Subcutaneous abdominal adipose tissue (tissue), 5 donors: ENCODE results near the gene FDX2.
"Not testable (repeated sequence)": the region's sequence is repeated elsewhere in the genome, so short reads cannot be mapped to it uniquely, and the experiment has no call there.

Experiments
- H3K27ac ChIP-seq: one replicate; pipeline ENCODE4 v1.7.0; 2013; ENCODE audit warnings: low read depth, mild to moderate bottlenecking, inconsistent platforms, low read length, moderate library complexity
- H3K27me3 ChIP-seq, 5 donors: one replicate each; pipeline ENCODE4 v1.7.0; 2013; ENCODE audit warnings: low read length in 5 of 5, inconsistent platforms in 1 of 5; ENCODE audit not compliant: control insufficient read depth in 5 of 5, insufficient read depth in 4 of 5
- H3K36me3 ChIP-seq, 5 donors: one replicate each; pipeline ENCODE4 v1.7.0; 2013; ENCODE audit warnings: low read length in 5 of 5; ENCODE audit not compliant: control insufficient read depth in 5 of 5, insufficient read depth in 5 of 5
- H3K4me1 ChIP-seq, 5 donors: one replicate each; pipeline ENCODE4 v1.7.0; 2013; ENCODE audit warnings: low read length in 5 of 5, mild to moderate bottlenecking in 3 of 5, moderate library complexity in 1 of 5; ENCODE audit not compliant: control insufficient read depth in 5 of 5, insufficient read depth in 5 of 5
- H3K4me3 ChIP-seq, 5 donors: one replicate each; pipeline ENCODE4 v1.7.0; 2013; ENCODE audit warnings: low read length in 5 of 5, low read depth in 1 of 5
- H3K9ac ChIP-seq, 5 donors: one replicate each; pipeline ENCODE4 v1.7.0; 2013; ENCODE audit warnings: low read length in 5 of 5, mild to moderate bottlenecking in 4 of 5, moderate library complexity in 3 of 5
- H3K9me3 ChIP-seq, 5 donors: one replicate each; pipeline ENCODE4 v1.7.0; 2013; ENCODE audit warnings: low read length in 5 of 5; ENCODE audit not compliant: control insufficient read depth in 5 of 5
- donor health status: healthy.
- donor health status: healthy.
- donor health status: healthy.
- donor health status: healthy.
- donor health status: healthy.

Gene FDX2

GRCh38 chr19:10284960-10285278 is 30.9 kb downstream of the FDX2 start:
- Histone ChIP-seq H3K9ac (no peak overlapping the region), H3K27me3 (peaks cover 17 to 33% (median 24%) of the 10 kb centered on the region in 5 donors), H3K4me1 (peaks cover 3 to 47% (median 29%) of the 10 kb centered on the region in 5 donors), H3K27ac (no peak overlapping the region), H3K36me3 (peaks cover 0 to 49% (median 30%) of the 10 kb centered on the region in 5 donors), H3K9me3 (no peaks in the 10 kb centered on the region), H3K4me3 (no peak overlapping the region)

GRCh38 chr19:10284065-10284959 is 31.5 kb downstream of the FDX2 start:
- Histone ChIP-seq H3K4me1 (peaks cover 3 to 41% (median 24%) of the 10 kb centered on the region in 5 donors), H3K9ac (no peak overlapping the region), H3K36me3 (peaks cover 0 to 55% (median 32%) of the 10 kb centered on the region in 5 donors), H3K9me3 (no peaks in the 10 kb centered on the region), H3K27me3 (peaks cover 14 to 28% (median 19%) of the 10 kb centered on the region in 5 donors), H3K4me3 (no peak overlapping the region), H3K27ac (no peak overlapping the region)

- Histone ChIP-seq H3K4me1 (peaks cover 3 to 34% (median 16%) of the 10 kb centered on the region in 5 donors), H3K36me3 (peaks cover 0 to 63% (median 38%) of the 10 kb centered on the region in 5 donors), H3K9ac (no peak overlapping the region), H3K4me3 (no peak overlapping the region), H3K27ac (no peak overlapping the region), H3K9me3 (no peaks in the 10 kb centered on the region), H3K27me3 (peaks cover 8 to 20% (median 11%) of the 10 kb centered on the region in 5 donors)
Measured at GRCh38 chr19:10283301-10284064, 32.3 kb downstream of the FDX2 start.

- H3K4me3 ChIP-seq, H3K9me3 ChIP-seq, H3K9ac ChIP-seq, H3K27me3 ChIP-seq, H3K27ac ChIP-seq: not testable (repeated sequence)
- peaks cover 0 to 76% (median 45%) of the 10 kb centered on the region in 5 donors for H3K36me3 ChIP-seq
- peaks cover 3 to 23% (median 11%) of the 10 kb centered on the region in 5 donors for H3K4me1 ChIP-seq
Measured at GRCh38 chr19:10282043-10282442, 33.8 kb downstream of the FDX2 start.

GRCh38 chr19:10279737-10280442 is 35.9 kb downstream of the FDX2 start:
- peaks cover 0 to 73% (median 40%) of the 10 kb centered on the region in 5 donors for H3K36me3 ChIP-seq

GRCh38 chr19:10278935-10279334 is 36.9 kb downstream of the FDX2 start:
- H3K9ac ChIP-seq = no peak overlapping the region
- H3K9me3 ChIP-seq = no peaks in the 10 kb centered on the region
- H3K36me3 ChIP-seq = peaks cover 0 to 70% (median 34%) of the 10 kb centered on the region in 5 donors
- no peak overlapping the region for H3K27ac ChIP-seq
- H3K4me3 ChIP-seq = no peak overlapping the region
- no peaks in the 10 kb centered on the region for H3K27me3 ChIP-seq
- peaks cover 0 to 4% (median 0%) of the 10 kb centered on the region in 5 donors for H3K4me1 ChIP-seq

More at GRCh38 chr19:10279737-10280442, 35.9 kb downstream of the FDX2 start:
- Histone ChIP-seq H3K4me3 (no peak overlapping the region), H3K9ac (no peak overlapping the region), H3K27ac (no peak overlapping the region), H3K4me1 (peaks cover 0 to 3% (median 0%) of the 10 kb centered on the region in 5 donors), H3K9me3 (no peaks in the 10 kb centered on the region), H3K27me3 (no peaks in the 10 kb centered on the region)

- no peak overlapping the region for H3K9ac ChIP-seq
- H3K9me3 ChIP-seq = no peaks in the 10 kb centered on the region
- no peak overlapping the region for H3K4me3 ChIP-seq
- H3K4me1 ChIP-seq = peaks cover 0 to 5% (median under 1%) of the 10 kb centered on the region in 5 donors
- no peaks in the 10 kb centered on the region for H3K27me3 ChIP-seq
- no peak overlapping the region for H3K27ac ChIP-seq
- peaks cover 0 to 60% (median 25%) of the 10 kb centered on the region in 5 donors for H3K36me3 ChIP-seq
Measured at GRCh38 chr19:10277795-10278589, 37.8 kb downstream of the FDX2 start.

- Histone ChIP-seq H3K9ac (no peak overlapping the region), H3K9me3 (peaks cover 0 to 1% (median 0%) of the 10 kb centered on the region in 5 donors), H3K27ac (no peak overlapping the region), H3K4me3 (no peak overlapping the region), H3K27me3 (peaks cover 0 to 16% (median 0%) of the 10 kb centered on the region in 5 donors), H3K4me1 (peaks cover 10 to 38% (median 24%) of the 10 kb centered on the region in 5 donors), H3K36me3 (peaks cover 0 to 41% (median 24%) of the 10 kb centered on the region in 5 donors)
Measured at GRCh38 chr19:10274589-10274988, 41.2 kb downstream of the FDX2 start.

- peaks cover 0 to 20% (median 0%) of the 10 kb centered on the region in 5 donors for H3K27me3 ChIP-seq
- peaks cover 21 to 57% (median 35%) of the 10 kb centered on the region in 5 donors for H3K4me1 ChIP-seq
- H3K9ac ChIP-seq = peak overlapping the region in 4 of 5 donors; percentile 65 to 83 (median 80)
- peaks cover 0 to 16% (median 11%) of the 10 kb centered on the region in 5 donors for H3K36me3 ChIP-seq
- peak overlapping the region; percentile 61 to 82 (median 78) for H3K4me3 ChIP-seq
- H3K27ac ChIP-seq = peak overlapping the region; percentile 88
- peaks cover 0 to 3% (median 0%) of the 10 kb centered on the region in 5 donors for H3K9me3 ChIP-seq
Measured at GRCh38 chr19:10271543-10272086, 44.2 kb downstream of the FDX2 start.
